Measurements from ENCODE around the gene SERPINF2.
A peak's percentile ranks its signal among the peaks of the same experiment; 100 is the strongest.
"Not testable (repeated sequence)": the region's sequence is repeated elsewhere in the genome, so short reads cannot be mapped to it uniquely, and the experiment has no call there.

Gene SERPINF2

GRCh38 chr17:1762901-1763898 lies 20.5 kb downstream of the SERPINF2 start:
- DNase-seq (ENCODE audit: low spot score) = peak; percentile 64

GRCh38 chr17:1764284-1764683 lies 21.6 kb downstream of the SERPINF2 start:
- no peak for DNase-seq (ENCODE audit: low spot score)

- not testable (repeated sequence) for DNase-seq (ENCODE audit: low spot score)
Observed at GRCh38 chr17:1764705-1765104, 22.0 kb downstream of the SERPINF2 start.

- DNase-seq (ENCODE audit: low spot score) = no peak
Observed at GRCh38 chr17:1765576-1765975, 22.9 kb downstream of the SERPINF2 start.

GRCh38 chr17:1766382-1767135 lies 23.9 kb downstream of the SERPINF2 start:
- DNase-seq (ENCODE audit: low spot score) = no peak

- no peak for DNase-seq (ENCODE audit: low spot score)
Observed at GRCh38 chr17:1767358-1767757, 24.7 kb downstream of the SERPINF2 start.

GRCh38 chr17:1769822-1770477 lies 27.3 kb downstream of the SERPINF2 start:
- DNase-seq (ENCODE audit: low spot score) = no peak

- DNase-seq (ENCODE audit: low spot score) = not testable (repeated sequence)
Observed at GRCh38 chr17:1773000-1773695, 30.5 kb downstream of the SERPINF2 start.

GRCh38 chr17:1773696-1774181 lies 31.1 kb downstream of the SERPINF2 start:
- DNase-seq (ENCODE audit: low spot score) = no peak

- peak; percentile 58 for DNase-seq (ENCODE audit: low spot score)
Observed at GRCh38 chr17:1774390-1775176, 31.9 kb downstream of the SERPINF2 start.

GRCh38 chr17:1776328-1776727 lies 33.7 kb downstream of the SERPINF2 start:
- DNase-seq (ENCODE audit: low spot score) = no peak

GRCh38 chr17:1776857-1777256 lies 34.2 kb downstream of the SERPINF2 start:
- no peak for DNase-seq (ENCODE audit: low spot score)

- DNase-seq (ENCODE audit: low spot score) = no peak
Observed at GRCh38 chr17:1779571-1780131, 37.0 kb downstream of the SERPINF2 start.

GRCh38 chr17:1782171-1782567 lies 39.5 kb downstream of the SERPINF2 start:
- no peak for DNase-seq (ENCODE audit: low spot score)

GRCh38 chr17:1783271-1783670 lies 40.6 kb downstream of the SERPINF2 start:
- DNase-seq (ENCODE audit: low spot score) = no peak

GRCh38 chr17:1783834-1784611 lies 41.4 kb downstream of the SERPINF2 start:
- DNase-seq (ENCODE audit: low spot score) = peak; percentile 55

- DNase-seq (ENCODE audit: low spot score) = no peak
Observed at GRCh38 chr17:1785930-1786329, 43.3 kb downstream of the SERPINF2 start.

GRCh38 chr17:1786708-1787107 lies 44.0 kb downstream of the SERPINF2 start:
- DNase-seq (ENCODE audit: low spot score) = no peak

GRCh38 chr17:1787301-1787902 lies 44.7 kb downstream of the SERPINF2 start:
- DNase-seq (ENCODE audit: low spot score) = no peak

All from D341Med (cell line).